ENCODE results near the gene RNF169. TPM values are rescaled to one million over a fixed set of nuclear protein-coding genes. Genes with fewer than 3 reads are reported as not detected.

Gene RNF169
- total RNA-seq, 1 experiment from 2014 or later: 18.0 TPM

DNA sequence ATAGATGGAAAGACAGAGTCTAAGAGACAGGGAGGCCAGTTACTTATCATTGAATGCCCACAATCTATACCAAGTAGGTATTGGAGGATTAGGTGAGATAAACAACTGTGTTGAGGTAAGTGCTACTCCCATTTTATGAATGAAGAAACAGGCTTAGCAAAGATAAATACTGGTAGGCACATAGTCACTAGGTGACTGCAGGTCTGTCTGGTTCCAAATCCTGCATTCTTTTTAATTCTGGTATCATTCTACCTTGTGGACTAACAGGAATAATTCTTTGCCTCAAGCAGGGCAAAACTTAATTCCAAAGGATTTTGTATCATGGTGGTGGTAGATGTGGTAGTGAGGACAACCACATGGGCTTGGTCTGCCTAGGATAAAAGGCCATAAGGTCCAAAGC, 28.4 kb downstream of the RNF169 start:
- BruUV-seq (replicated peaks): no TSS peak
- peaks cover 18% of the 10 kb centered on the region for H3K4me1 Mint-ChIP-seq (ENCODE audit: insufficient read depth, unreplicated experiment)
- no peak for DNase-seq (ENCODE audit: unreplicated experiment)
- H3K36me3 Mint-ChIP-seq (ENCODE audit: insufficient read depth, unreplicated experiment): peaks cover 13% of the 10 kb centered on the region
- TF ChIP-seq, protein P1, sequence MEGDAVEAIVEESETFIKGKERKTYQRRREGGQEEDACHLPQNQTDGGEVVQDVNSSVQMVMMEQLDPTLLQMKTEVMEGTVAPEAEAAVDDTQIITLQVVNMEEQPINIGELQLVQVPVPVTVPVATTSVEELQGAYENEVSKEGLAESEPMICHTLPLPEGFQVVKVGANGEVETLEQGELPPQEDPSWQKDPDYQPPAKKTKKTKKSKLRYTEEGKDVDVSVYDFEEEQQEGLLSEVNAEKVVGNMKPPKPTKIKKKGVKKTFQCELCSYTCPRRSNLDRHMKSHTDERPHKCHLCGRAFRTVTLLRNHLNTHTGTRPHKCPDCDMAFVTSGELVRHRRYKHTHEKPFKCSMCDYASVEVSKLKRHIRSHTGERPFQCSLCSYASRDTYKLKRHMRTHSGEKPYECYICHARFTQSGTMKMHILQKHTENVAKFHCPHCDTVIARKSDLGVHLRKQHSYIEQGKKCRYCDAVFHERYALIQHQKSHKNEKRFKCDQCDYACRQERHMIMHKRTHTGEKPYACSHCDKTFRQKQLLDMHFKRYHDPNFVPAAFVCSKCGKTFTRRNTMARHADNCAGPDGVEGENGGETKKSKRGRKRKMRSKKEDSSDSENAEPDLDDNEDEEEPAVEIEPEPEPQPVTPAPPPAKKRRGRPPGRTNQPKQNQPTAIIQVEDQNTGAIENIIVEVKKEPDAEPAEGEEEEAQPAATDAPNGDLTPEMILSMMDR (IDR thresholded peaks at IDR 0.05; ENCODE audit: unreplicated experiment): no peak
- ChIA-PET CTCF (no interaction called here), POLR2A (no interaction called here)
- H3K4me3 Mint-ChIP-seq (ENCODE audit: unreplicated experiment): no peak overlapping the region
- H3K27me3 Mint-ChIP-seq (ENCODE audit: insufficient read depth, unreplicated experiment): no peaks in the 10 kb centered on the region
- intact Hi-C loops (cut with micrococcal nuclease): no loop called here
- no peaks in the 10 kb centered on the region for H3K9me3 Mint-ChIP-seq (ENCODE audit: unreplicated experiment)
- no peak overlapping the region for H3K27ac Mint-ChIP-seq (ENCODE audit: low read depth, unreplicated experiment)

DNA sequence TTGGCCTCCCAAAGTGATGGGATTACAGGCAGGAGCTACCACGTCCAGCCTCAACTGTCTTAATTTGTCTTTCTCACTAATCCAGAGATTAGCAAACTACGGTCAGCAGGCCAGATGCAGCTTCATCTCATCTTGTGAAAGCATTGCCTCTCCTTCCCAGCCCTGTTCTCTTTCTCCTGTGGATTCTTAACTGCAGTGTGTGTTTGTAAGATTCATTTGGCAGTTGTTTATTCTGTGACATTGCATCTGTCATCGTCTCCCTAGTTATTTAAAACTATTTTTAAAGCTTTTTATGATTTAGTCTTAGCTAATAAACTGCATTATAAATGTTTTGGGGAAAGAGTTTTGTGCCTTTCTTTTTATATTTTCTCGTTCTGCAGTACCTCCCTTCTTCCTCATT, 29.2 kb downstream of the RNF169 start:
- H3K4me3 Mint-ChIP-seq (ENCODE audit: unreplicated experiment): no peak overlapping the region
- CTCF ChIA-PET: no interaction called here
- no TSS peak for BruUV-seq (replicated peaks)
- TF ChIP-seq, protein P1 (IDR thresholded peaks at IDR 0.05; ENCODE audit: unreplicated experiment): no peak
- H3K27me3 Mint-ChIP-seq (ENCODE audit: insufficient read depth, unreplicated experiment): no peaks in the 10 kb centered on the region
- POLR2A ChIA-PET: no interaction called here
- intact Hi-C loops (cut with micrococcal nuclease): no loop called here
- H3K27ac Mint-ChIP-seq (ENCODE audit: low read depth, unreplicated experiment): no peak overlapping the region
- peaks cover 13% of the 10 kb centered on the region for H3K4me1 Mint-ChIP-seq (ENCODE audit: insufficient read depth, unreplicated experiment)
- H3K36me3 Mint-ChIP-seq (ENCODE audit: insufficient read depth, unreplicated experiment): peaks cover 13% of the 10 kb centered on the region
- no peak for DNase-seq (ENCODE audit: unreplicated experiment)
- H3K9me3 Mint-ChIP-seq (ENCODE audit: unreplicated experiment): no peaks in the 10 kb centered on the region

DNA sequence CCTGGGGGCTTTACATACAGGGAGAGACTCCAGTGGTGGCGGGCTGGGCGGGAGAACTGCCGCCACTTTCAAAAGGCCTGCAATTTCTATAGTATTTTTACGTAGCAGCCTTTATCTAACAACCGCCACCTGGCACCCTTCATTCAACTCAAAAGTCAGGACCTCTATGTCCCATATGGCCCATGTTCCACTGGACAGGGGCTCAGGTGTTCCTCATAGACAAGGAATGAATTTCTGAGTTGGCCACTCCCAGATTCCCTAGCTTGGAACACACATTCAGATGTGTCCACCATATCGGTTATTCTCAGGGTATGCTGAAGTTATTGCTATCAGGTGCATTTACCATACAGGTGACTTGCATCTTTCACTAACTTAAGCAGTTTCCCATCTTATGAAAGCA, 29.9 kb downstream of the RNF169 start:
- ChIA-PET CTCF (no interaction called here), POLR2A (interaction anchor here (0.8 kb wide), 1 partner anchor 10 kb away, joined by 4 read pairs; no protein-coding TSS in a partner anchor)
- H3K36me3 Mint-ChIP-seq (ENCODE audit: insufficient read depth, unreplicated experiment): peaks cover 13% of the 10 kb centered on the region
- H3K4me1 Mint-ChIP-seq (ENCODE audit: insufficient read depth, unreplicated experiment): peaks cover 11% of the 10 kb centered on the region
- H3K4me3 Mint-ChIP-seq (ENCODE audit: unreplicated experiment): no peak overlapping the region
- no TSS peak for BruUV-seq (replicated peaks)
- TF ChIP-seq, protein P1 (IDR thresholded peaks at IDR 0.05; ENCODE audit: unreplicated experiment): no peak
- H3K9me3 Mint-ChIP-seq (ENCODE audit: unreplicated experiment): no peaks in the 10 kb centered on the region
- no peaks in the 10 kb centered on the region for H3K27me3 Mint-ChIP-seq (ENCODE audit: insufficient read depth, unreplicated experiment)
- no peak for DNase-seq (ENCODE audit: unreplicated experiment)
- intact Hi-C loops (cut with micrococcal nuclease): no loop called here
- no peak overlapping the region for H3K27ac Mint-ChIP-seq (ENCODE audit: low read depth, unreplicated experiment)

DNA sequence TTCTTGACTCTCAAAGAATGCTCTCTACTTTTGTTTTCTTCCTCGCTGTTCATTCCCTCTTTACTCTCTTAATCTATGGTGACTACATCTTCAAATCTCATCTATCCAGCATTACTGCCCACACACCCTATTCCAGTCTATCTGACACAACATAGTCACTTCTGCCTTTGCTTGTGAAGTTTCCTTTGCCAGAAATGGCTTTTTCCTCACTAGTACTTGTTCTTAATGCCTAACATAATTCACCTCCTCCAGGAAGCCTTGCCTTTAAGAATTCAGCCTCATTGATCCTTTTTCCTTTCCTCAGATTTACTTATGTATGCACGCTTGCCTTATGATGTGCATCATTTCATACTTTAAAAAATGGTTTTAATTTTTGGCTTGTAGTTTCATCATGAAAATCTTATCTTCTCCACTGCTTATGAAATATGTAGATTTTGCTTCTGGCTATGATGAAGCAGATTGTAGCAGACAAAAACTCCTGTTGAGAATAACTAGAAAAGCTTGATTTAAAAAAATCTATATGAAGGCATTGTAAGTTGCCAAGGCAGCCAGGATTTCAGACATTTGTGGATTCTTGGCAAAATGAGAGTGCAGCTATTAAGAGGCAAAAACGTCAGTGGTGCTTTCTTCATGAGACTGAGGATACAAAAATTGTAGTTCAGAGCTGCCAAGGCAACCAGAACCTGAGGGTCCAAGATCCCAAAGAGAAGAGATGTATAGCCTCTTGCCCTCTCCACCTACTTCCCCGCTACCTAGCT, 31.8 kb downstream of the RNF169 start:
- TF ChIP-seq, protein P1 (IDR thresholded peaks at IDR 0.05; ENCODE audit: unreplicated experiment): no peak
- intact Hi-C loops (cut with micrococcal nuclease): no loop called here
- Mint-ChIP-seq H3K4me1 (ENCODE audit: insufficient read depth, unreplicated experiment) (peaks cover 10% of the 10 kb centered on the region), H3K4me3 (ENCODE audit: unreplicated experiment) (no peak overlapping the region), H3K36me3 (ENCODE audit: insufficient read depth, unreplicated experiment) (peaks cover 10% of the 10 kb centered on the region), H3K9me3 (ENCODE audit: unreplicated experiment) (no peaks in the 10 kb centered on the region), H3K27me3 (ENCODE audit: insufficient read depth, unreplicated experiment) (no peaks in the 10 kb centered on the region), H3K27ac (ENCODE audit: low read depth, unreplicated experiment) (no peak overlapping the region)
- POLR2A ChIA-PET: interaction anchor here (0.7 kb wide), 1 partner anchor 83 kb away, joined by 4 read pairs; no protein-coding TSS in a partner anchor
- BruUV-seq (replicated peaks): no TSS peak
- no peak for DNase-seq (ENCODE audit: unreplicated experiment)
- CTCF ChIA-PET: interaction anchor here (0.6 to 0.7 kb wide), 2 partner anchors 41 to 88 kb away, joined by 3 read pairs; no protein-coding TSS in a partner anchor
